CD14-positive monocyte (primary cell): ENCODE results near the gene PHKA2. TPM values are rescaled to one million over a fixed set of nuclear protein-coding genes. Genes with fewer than 3 reads are reported as not detected.

Source experiments
- polyA plus RNA-seq, 3 donors: library from polyadenylated mRNA; depleted of rRNA in 1 of 3; unstranded in 2 of 3; stranded (reverse) in 1 of 3; fragments of 300-500 nt in 2 of 3; fragments of >200 nt in 1 of 3; fragmentation: Illumina TruSeq in 2 of 3; gene quantifications; 1 replicate in 2 of 3; 2 replicates in 1 of 3; pipeline ENCODE4 v1.2.3, GENCODE V29; 2012 to 2021
- small RNA-seq: library from RNA; depleted of rRNA; stranded (forward); fragments of <200 nt; gene quantifications from one replicate; pipeline ENCODE3, GENCODE V24; 2012; ENCODE audit warnings: low read depth; ENCODE audit not compliant: insufficient read length

PHKA2 gene
- polyA plus RNA-seq, 3 donors, result 8.7 to 63.3 (median 9.1) TPM

Small RNA genes lying within 50 kb of the gene (small RNA-seq; reads per million reads assigned to genes)
- gene RN7SL48P, result not detected

Other genes with a start within 250 kb of the PHKA2 start
- gene ADGRG2, start 138.4 kb upstream of the PHKA2 start, polyA plus RNA-seq, result not detected